Heart left ventricle (tissue), 16 donors: ENCODE results near the gene PADI1. TPM values are rescaled to one million over a fixed set of nuclear protein-coding genes. Genes with fewer than 3 reads are reported as not detected.

ENCODE experiments used
- ATAC-seq, 4 donors: fragments of 200-7000 bp; cut with Tn5 transposase; one replicate each; pipeline ENCODE4 v1.9.1; 2020 to 2022; ENCODE audit warnings: moderate library complexity in 4 of 4, mild to moderate bottlenecking in 3 of 4, moderate number of reproducible peaks in 1 of 4
- DNase-seq, 5 donors: peaks; one replicate each; pipeline ENCODE4 v3.0.0-alpha.2; 2020
- H3K27ac ChIP-seq, 12 donors: fragments of 200-600 bp; sonication (generic) in 4 of 12; one replicate each; pipeline versions ENCODE4 v1.5.0 to v1.8.0; 2016 to 2022; ENCODE audit warnings: mild to moderate bottlenecking in 2 of 12
- H3K27me3 ChIP-seq, 9 donors: fragments of 200-600 bp; sonication (generic) in 2 of 9; one replicate each; pipeline versions ENCODE4 v1.5.1 to v1.8.0; 2016 to 2022; ENCODE audit warnings: mild to moderate bottlenecking in 3 of 9
- H3K36me3 ChIP-seq, 9 donors: fragments of 200-600 bp; sonication (generic) in 2 of 9; one replicate each; pipeline versions ENCODE4 v1.5.0 to v1.8.0; 2018 to 2022; ENCODE audit warnings: mild to moderate bottlenecking in 2 of 9
- H3K4me1 ChIP-seq, 12 donors: fragments of 200-600 bp; sonication (generic) in 4 of 12; one replicate each; pipeline versions ENCODE4 v1.5.0 to v1.8.0; 2016 to 2022; ENCODE audit warnings: mild to moderate bottlenecking in 3 of 12
- H3K4me3 ChIP-seq, 12 donors: fragments of 200-600 bp; sonication (generic) in 4 of 12; one replicate each; pipeline versions ENCODE4 v1.5.0 to v1.8.0; 2017 to 2022; ENCODE audit warnings: mild to moderate bottlenecking in 9 of 12, moderate library complexity in 4 of 12
- H3K9me3 ChIP-seq, 12 donors: fragments of 200-600 bp; sonication (generic) in 4 of 12; one replicate each; pipeline versions ENCODE4 v1.5.0 to v1.8.0; 2016 to 2022; ENCODE audit warnings: mild to moderate bottlenecking in 1 of 12
- CTCF ChIP-seq, 12 donors: fragments of 200-600 bp; sonication (generic) in 4 of 12; IDR thresholded peaks; one replicate each; pipeline versions ENCODE4 v1.5.0 to v1.8.0; 2018 to 2022; ENCODE audit warnings: antibody characterized with exemption in 12 of 12, mild to moderate bottlenecking in 5 of 12
- POLR2A ChIP-seq, 2 donors: fragments of 450-650 bp; IDR thresholded peaks; one replicate each; pipeline ENCODE4 v1.6.1; 2017; ENCODE audit warnings: antibody characterized with exemption in 2 of 2, mild to moderate bottlenecking in 2 of 2, moderate library complexity in 2 of 2
- WGBS, 4 donors: extraction: QIAGEN DNeasy Blood & Tissue Kit in 2 of 4; methylation state at CpG; one replicate each; pipeline versions ENCODE4 v1.1.5 to v1.1.7; 2013 to 2018; 5-methylcytosine and 5-hydroxymethylcytosine counted together
- intact Hi-C, 10 donors: fragments of 100-400 bp; cut with DNase I; formaldehyde crosslinking; loops; one replicate each; pipeline versions ENCODE4 v1.11.1 to v1.14.2; 2022
- polyA plus RNA-seq, 2 donors: library from polyadenylated mRNA; stranded (reverse); fragments of 200-250 nt; gene quantifications; one replicate each; pipeline ENCODE4 v1.2.3, GENCODE V29; 2013
- total RNA-seq, 9 donors: library from RNA; depleted of rRNA in 2 of 9; stranded (reverse); fragments of >200 nt in 2 of 9; fragmentation: NEBNext Ultra II Directional in 3 of 9; extraction: Animal tissue kit (Norgen Biotek cat#: 25700) in 3 of 9; gene quantifications; one replicate each; pipeline versions ENCODE4 v1.1.0 to v1.2.4, GENCODE V29; 2016 to 2023
- donor health status: ischemic (EF 13 %, LVEDD 7.1; RV severe dilation, severe dysfunction).
- donor health status: healthy with polysubstance abuse.
- donor health status: DM: no; HTN: yes; CAD: no.
- donor health status: DM: no; HTN: no; CAD: no.
- donor health status: ischemic (EF 25% LVEDD 6.9; RV normal size, moderate dysfunction).
- donor health status: ischemic (EF 25% LVEDD 5.7; RV mildly dilated, moderate dysfunction).
- donor health status: healthy.
- donor health status: DM: yes; HTN: yes; CAD: no.
- donor health status: ischemic (EF 35%, LVEDD 5.7; RV mildly dilated, moderate dysfunction).
- donor health status: nonischemic (EF 11% LVEDD 7.7; RV severe dilation, severe dysfunction).
- donor health status: DM: yes; HTN: yes; CAD: no.
- donor health status: PGD.
- donor health status: ischemic (EF 29% LVEDD 5.4; RV normal size, mild dysfunction).
- donor health status: nonischemic (EF 23%, LVEDD 6.1; RV moderate dilation, normal function).

PADI1 gene
- total and polyA plus RNA-seq, 11 donors = 0.04 TPM; not detected in 10

DNA sequence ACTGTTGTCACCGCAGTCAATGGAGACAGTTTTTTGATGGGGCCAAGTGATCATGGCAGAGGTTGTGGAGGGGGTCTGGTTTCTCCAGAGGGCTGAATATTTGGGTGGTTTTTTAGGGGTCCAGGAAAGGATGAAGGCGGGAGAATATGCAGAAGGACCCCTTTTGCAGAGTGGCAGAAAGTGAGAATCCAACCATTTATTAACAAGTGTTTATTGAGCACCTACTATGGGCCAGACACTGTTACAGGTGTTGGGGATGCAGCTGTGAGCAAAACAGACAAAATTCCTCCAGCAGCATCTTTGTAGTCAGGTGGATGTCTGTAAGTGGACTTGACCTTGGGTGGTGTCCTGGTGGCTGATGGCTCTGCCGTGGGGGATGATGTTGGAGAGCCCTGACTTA lies 15.4 kb downstream of the PADI1 start:
- TF ChIP-seq POLR2A (IDR thresholded peaks at IDR 0.05) (no peak), CTCF (IDR thresholded peaks at IDR 0.05) (no peak)
- WGBS, 4 donors = 82 to 95% (median 91%) methylated on average over 3 of the region's 3 CpGs

DNA sequence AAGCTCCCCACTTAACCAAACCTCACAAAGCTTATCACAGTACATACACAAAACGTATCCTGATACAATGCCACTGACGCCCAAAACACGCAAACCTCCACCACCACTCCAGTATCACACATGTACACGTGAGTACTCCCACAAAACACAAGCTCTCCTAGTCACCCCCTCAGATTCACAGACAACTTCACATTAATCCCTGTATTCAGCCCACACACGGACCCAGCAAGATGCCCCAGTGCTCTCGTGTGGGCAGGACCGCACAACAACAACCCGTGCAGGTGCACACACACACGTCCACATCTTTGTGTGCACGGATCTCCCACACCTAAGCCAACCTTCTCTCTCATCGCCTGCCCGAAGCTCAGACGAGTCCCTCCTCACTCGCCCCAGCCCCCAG lies 17.6 kb downstream of the PADI1 start:
- Histone ChIP-seq H3K4me3 (no peak overlapping the region), H3K27me3 (peaks cover 0 to 51% (median 11%) of the 10 kb centered on the region in 9 donors), H3K4me1 (no peaks in the 10 kb centered on the region), H3K9me3 (no peaks in the 10 kb centered on the region), H3K27ac (no peak overlapping the region), H3K36me3 (no peaks in the 10 kb centered on the region)
- ATAC-seq = no peak
- intact Hi-C loops = no loop called here
- no peak for DNase-seq
- TF ChIP-seq CTCF (IDR thresholded peaks at IDR 0.05) (no peak), POLR2A (IDR thresholded peaks at IDR 0.05) (no peak)
- 83 to 92% (median 84%) methylated on average over 14 of the region's 14 CpGs for WGBS, 4 donors

More for the DNA sequence above, 15.4 kb downstream of the PADI1 start:
- no peaks in the 10 kb centered on the region for H3K4me1 ChIP-seq
- H3K36me3 ChIP-seq = no peaks in the 10 kb centered on the region
- DNase-seq = no peak
- H3K9me3 ChIP-seq = no peaks in the 10 kb centered on the region
- H3K27ac ChIP-seq = no peak overlapping the region
- intact Hi-C loops = no loop called here
- ATAC-seq = no peak
- peaks cover 0 to 54% (median 19%) of the 10 kb centered on the region in 9 donors for H3K27me3 ChIP-seq
- no peak overlapping the region for H3K4me3 ChIP-seq

DNA sequence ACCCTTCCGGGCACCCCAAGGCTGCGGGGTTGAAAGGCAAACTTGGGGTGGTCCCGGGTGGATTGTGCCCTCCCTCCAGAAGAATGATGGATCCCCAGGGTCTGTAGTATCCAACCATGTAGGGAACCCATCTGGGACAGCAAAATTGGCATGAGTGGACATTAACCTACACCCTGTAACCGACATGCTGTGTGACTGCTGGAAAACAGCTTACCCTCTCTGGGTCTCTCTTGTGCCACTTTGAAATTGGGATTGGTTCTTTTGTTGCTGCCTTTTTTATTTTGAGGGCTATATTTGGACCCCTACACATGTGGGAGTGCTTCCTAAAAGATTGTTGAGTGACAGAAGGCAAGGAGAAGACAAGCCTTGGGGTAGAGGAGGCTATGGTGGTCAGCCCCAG lies 19.5 kb downstream of the PADI1 start:
- intact Hi-C loops = no loop called here
- WGBS, 4 donors = 82 to 94% (median 89%) methylated on average over 4 of the region's 4 CpGs

DNA sequence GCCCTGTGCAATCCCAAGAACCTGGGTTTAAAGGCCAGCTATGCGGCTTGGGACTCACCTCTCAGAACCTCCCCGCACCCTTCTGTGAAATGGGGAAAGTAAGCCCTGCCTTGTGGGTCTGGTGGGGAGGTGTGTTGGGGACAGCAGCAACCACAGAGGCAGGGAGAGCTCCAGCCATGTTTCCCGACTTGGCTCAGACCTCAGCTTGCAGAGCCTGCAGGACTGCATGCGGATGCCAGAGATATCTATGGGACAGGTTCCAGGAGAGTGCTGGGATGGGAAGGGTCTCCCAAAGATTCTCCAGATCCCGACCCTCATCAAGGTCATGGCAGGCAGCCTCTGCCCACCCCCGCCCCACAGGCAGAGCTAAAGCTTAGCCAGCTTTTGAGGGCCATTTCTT lies 20.2 kb downstream of the PADI1 start:
- Histone ChIP-seq H3K27ac (no peak overlapping the region), H3K36me3 (no peaks in the 10 kb centered on the region), H3K4me1 (no peaks in the 10 kb centered on the region), H3K9me3 (no peaks in the 10 kb centered on the region), H3K4me3 (no peak overlapping the region), H3K27me3 (peaks cover 0 to 38% (median 8%) of the 10 kb centered on the region in 9 donors)
- intact Hi-C loops = no loop called here
- TF ChIP-seq CTCF (IDR thresholded peaks at IDR 0.05) = no peak
- TF ChIP-seq POLR2A (IDR thresholded peaks at IDR 0.05) = no peak
- no peak for ATAC-seq
- no peak for DNase-seq
- WGBS, 4 donors = 53 to 62% (median 56%) methylated on average over 6 of the region's 6 CpGs

More for the DNA sequence above, 19.5 kb downstream of the PADI1 start:
- no peak overlapping the region for H3K4me3 ChIP-seq
- DNase-seq (no peak), ATAC-seq (no peak)
- TF ChIP-seq POLR2A (IDR thresholded peaks at IDR 0.05) (no peak), CTCF (IDR thresholded peaks at IDR 0.05) (no peak)
- no peaks in the 10 kb centered on the region for H3K4me1 ChIP-seq
- no peaks in the 10 kb centered on the region for H3K36me3 ChIP-seq
- H3K27ac ChIP-seq = no peak overlapping the region
- H3K27me3 ChIP-seq = peaks cover 0 to 45% (median 11%) of the 10 kb centered on the region in 9 donors
- no peaks in the 10 kb centered on the region for H3K9me3 ChIP-seq
